ENCODE data around the gene KRTAP10-9.
"Not testable (repeated sequence)": the region's sequence is repeated elsewhere in the genome, so short reads cannot be mapped to it uniquely, and the experiment has no call there.

The KRTAP10-9 gene

DNA sequence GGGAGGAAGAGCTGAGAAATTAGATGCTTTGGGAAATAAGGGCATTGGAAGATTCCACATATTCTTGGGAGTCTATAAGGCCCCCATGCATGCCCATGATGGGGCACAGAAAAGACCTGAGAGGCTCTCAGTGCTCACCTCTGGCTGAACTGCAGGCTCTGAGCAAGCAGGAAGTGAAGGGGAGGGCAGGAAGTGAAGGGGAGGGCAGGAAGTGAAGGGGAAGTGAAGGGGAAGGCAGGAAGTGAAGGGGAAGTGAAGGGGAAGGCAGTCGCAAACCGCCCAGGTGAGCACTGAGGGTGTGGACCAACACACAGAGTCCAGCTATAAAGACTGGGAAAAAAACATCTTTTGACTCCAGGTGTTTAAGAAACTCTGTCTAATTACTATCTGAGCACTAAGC lies 3.5 kb downstream of the KRTAP10-9 start:
- no peak for DNase-seq (ENCODE audit: low spot score)
- TF ChIP-seq, protein P1, sequence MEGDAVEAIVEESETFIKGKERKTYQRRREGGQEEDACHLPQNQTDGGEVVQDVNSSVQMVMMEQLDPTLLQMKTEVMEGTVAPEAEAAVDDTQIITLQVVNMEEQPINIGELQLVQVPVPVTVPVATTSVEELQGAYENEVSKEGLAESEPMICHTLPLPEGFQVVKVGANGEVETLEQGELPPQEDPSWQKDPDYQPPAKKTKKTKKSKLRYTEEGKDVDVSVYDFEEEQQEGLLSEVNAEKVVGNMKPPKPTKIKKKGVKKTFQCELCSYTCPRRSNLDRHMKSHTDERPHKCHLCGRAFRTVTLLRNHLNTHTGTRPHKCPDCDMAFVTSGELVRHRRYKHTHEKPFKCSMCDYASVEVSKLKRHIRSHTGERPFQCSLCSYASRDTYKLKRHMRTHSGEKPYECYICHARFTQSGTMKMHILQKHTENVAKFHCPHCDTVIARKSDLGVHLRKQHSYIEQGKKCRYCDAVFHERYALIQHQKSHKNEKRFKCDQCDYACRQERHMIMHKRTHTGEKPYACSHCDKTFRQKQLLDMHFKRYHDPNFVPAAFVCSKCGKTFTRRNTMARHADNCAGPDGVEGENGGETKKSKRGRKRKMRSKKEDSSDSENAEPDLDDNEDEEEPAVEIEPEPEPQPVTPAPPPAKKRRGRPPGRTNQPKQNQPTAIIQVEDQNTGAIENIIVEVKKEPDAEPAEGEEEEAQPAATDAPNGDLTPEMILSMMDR (IDR thresholded peaks at IDR 0.05; ENCODE audit: extremely low read depth, missing control alignments): no peak

- DNase-seq (ENCODE audit: low spot score): no peak
- TF ChIP-seq, protein P1 (IDR thresholded peaks at IDR 0.05; ENCODE audit: extremely low read depth, missing control alignments): no peak
These were observed 5.2 kb downstream of the KRTAP10-9 start for GRCh38 chr21:44632067-44632466.

DNA sequence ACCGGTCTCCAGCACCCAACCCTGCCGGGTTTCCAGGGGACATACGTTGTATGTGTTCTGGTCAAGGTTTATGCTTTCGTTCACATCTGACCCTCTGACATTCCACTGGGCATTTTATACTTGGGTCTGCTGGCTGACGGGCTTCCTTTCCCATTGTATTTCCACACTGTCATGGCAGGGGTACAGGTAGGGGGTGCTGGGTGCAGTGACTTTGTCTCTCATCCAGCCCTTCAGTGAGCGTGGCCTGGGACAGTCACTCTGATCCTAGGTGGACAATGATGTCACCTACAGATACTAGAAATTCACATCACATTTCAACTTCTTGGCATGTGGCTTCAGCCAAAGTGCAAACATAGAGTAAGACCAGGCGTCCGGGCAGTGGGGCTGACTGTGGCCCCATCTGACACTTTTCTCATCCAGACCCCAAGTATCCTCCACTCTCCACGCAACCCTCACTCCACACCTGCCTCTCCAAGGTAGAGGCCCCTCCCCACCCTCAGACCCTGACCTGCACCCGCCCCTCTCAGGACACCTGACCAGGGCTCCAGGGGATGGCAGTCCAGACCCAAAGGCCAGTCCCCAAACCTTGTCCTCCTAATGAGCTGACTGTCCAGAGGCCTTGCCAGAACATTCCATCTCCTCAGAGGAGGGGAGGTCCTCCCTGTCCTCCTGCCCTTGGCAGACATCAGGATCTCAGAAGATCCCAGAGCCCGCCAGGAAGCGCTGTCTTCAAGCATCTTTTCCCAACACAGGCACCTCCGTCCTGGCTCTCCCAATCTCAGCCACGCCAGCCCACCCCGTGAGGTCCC lies 9.5 kb downstream of the KRTAP10-9 start:
- DNase-seq (ENCODE audit: low spot score): no peak
- TF ChIP-seq, protein P1 (IDR thresholded peaks at IDR 0.05; ENCODE audit: extremely low read depth, missing control alignments): no peak

DNA sequence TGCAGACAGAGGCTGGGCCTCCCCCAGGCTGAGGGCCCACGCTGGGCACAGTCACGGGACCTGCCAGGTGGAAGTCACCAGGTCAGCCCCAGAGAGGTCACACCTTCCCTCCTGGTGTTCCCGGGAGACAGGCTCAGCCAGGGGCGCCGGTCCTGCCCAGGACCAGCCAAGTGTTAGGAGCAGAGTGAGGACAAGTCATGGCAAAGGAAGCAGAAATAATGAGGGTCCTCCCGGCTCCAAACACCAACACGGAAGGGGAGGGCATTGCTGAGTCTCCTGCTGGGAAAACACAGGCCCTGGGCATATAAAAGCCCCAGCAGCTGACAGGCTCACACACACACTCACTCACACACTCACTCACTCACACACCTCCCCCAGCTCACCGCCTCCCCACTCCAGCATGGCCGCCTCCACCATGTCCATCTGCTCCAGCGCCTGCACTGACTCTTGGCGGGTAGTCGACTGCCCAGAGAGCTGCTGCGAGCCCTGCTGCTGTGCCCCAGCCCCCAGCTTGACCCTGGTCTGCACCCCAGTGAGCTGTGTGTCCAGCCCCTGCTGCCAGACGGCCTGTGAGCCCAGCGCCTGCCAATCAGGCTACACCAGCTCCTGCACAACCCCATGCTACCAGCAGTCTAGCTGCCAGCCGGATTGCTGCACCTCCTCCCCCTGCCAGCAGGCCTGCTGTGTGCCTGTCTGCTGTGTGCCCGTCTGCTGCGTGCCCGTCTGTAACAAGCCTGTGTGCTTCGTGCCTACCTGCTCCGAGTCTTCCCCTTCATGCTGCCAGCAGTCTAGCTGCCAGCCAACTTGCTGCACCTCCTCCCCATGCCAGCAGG lies 10.3 kb downstream of the KRTAP10-9 start, which contains the start of gene KRTAP10-10:
Gene KRTAP10-10, plus strand, starts transcription at position 339 of the 833 bp plus-strand sequence. Its CDS starts 62 bp downstream, at position 401.
- DNase-seq (ENCODE audit: low spot score): no peak
- TF ChIP-seq, protein P1 (IDR thresholded peaks at IDR 0.05; ENCODE audit: extremely low read depth, missing control alignments): no peak

DNA sequence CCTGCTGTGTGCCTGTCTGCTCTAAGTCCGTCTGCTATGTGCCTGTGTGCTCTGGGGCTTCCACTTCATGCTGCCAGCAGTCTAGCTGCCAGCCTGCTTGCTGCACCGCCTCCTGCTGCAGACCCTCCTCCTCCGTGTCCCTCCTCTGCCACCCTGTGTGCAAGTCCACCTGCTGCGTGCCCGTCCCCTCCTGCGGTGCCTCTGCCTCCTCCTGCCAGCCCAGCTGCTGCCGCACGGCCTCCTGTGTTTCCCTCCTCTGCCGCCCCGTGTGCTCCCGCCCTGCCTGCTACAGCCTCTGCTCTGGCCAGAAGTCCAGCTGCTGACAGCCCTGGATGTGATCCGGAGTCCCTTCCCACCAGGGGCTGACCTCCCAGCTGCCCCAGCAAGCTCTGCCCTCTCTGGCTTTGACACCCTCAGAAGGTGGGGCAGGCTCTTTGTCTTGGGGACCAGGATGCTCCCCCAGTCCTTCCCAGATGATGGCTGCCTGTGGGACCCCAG lies 11.0 kb downstream of the KRTAP10-9 start:
- DNase-seq (ENCODE audit: low spot score): not testable (repeated sequence)

GRCh38 chr21:44638506-44639330 lies 11.8 kb downstream of the KRTAP10-9 start:
- DNase-seq (ENCODE audit: low spot score): not testable (repeated sequence)

- TF ChIP-seq, protein P1 (IDR thresholded peaks at IDR 0.05; ENCODE audit: extremely low read depth, missing control alignments): no peak
- no peak for DNase-seq (ENCODE audit: low spot score)
These were observed 12.4 kb downstream of the KRTAP10-9 start for GRCh38 chr21:44639331-44639655.

- no peak for DNase-seq (ENCODE audit: low spot score)
- TF ChIP-seq, protein P1 (IDR thresholded peaks at IDR 0.05; ENCODE audit: extremely low read depth, missing control alignments): no peak
These were observed 13.9 kb downstream of the KRTAP10-9 start for GRCh38 chr21:44640761-44641160.

Measured in GM20000 (cell line).